Effector memory CD4-positive, alpha-beta T cell (primary cell): ENCODE data around the gene TJP3.
"Not testable (repeated sequence)": the region's sequence is repeated elsewhere in the genome, so short reads cannot be mapped to it uniquely, and the experiment has no call there.

Source experiments
- DNase-seq, 3 donors: peaks; one replicate each; pipeline ENCODE4 v3.0.0-alpha.2; 2020
- H3K27ac ChIP-seq: 2 replicates; pipeline ENCODE4 v1.7.0; 2013; ENCODE audit warnings: mild to moderate bottlenecking, low read length, moderate library complexity; ENCODE audit not compliant: insufficient read depth, poor library complexity, severe bottlenecking
- H3K27me3 ChIP-seq: replicated peaks from 2 replicates; pipeline ENCODE4 v1.7.0; 2013; ENCODE audit warnings: mild to moderate bottlenecking, low read length; ENCODE audit not compliant: insufficient read depth, control insufficient read depth, poor library complexity, severe bottlenecking
- H3K36me3 ChIP-seq: 2 replicates; pipeline ENCODE4 v1.7.0; 2013; ENCODE audit warnings: mild to moderate bottlenecking, low read length, moderate library complexity; ENCODE audit not compliant: control insufficient read depth, insufficient read depth
- H3K4me1 ChIP-seq: 2 replicates; pipeline ENCODE4 v1.7.0; 2013; ENCODE audit warnings: low read length, mild to moderate bottlenecking; ENCODE audit not compliant: control insufficient read depth, insufficient read depth, poor library complexity, severe bottlenecking
- H3K4me3 ChIP-seq: 2 replicates; pipeline ENCODE4 v1.7.0; 2013; ENCODE audit warnings: low read length, low read depth, mild to moderate bottlenecking; ENCODE audit not compliant: insufficient read depth, poor library complexity, severe bottlenecking
- H3K9me3 ChIP-seq: 2 replicates; pipeline ENCODE4 v1.7.0; 2013; ENCODE audit warnings: mild to moderate bottlenecking, low read length, moderate library complexity; ENCODE audit not compliant: control insufficient read depth

Gene TJP3

DNA sequence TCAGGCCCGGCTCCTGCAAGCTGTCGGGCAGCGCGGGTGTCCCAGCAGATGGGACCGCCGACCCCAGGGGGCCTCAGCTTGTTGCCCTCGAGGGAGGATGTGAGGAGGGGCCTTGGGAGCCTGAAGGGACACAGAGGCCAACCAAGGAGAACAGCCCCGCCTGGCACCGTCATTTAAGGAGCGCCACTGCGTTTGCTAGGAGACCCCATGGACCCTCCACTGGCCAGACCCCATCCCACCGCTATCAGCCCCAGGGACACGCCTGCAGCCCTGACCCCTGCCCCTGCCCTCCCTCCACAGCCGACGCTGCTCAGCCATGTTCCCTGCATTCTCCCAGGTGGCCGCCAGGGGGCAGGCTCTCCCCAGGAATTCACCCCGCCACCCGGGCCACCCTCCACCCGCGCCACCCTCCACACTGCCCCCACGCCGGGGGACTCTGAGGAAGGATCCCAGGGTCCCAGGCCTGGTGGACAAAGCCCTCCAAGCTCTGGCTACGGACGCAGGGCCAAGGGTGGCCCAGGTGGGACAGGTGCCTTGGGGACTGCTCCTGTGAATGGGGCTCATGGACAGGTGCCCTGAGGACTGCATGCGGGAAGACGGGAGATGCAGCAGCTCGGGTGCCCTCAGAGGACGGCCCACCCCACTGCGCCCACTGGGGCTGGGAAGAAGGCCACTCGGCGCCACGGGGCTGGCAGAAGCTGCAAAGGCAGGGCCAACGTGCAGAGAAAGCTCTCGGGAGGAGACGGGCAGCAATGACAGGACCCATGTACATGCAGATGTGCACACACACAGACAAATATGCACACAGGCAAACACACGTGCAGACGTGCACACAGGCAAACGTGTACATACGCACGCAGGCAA is 42.3 kb upstream of the TJP3 start:
- Histone ChIP-seq H3K9me3 (no peaks in the 10 kb centered on the region), H3K27ac (no peak overlapping the region), H3K4me3 (no peak overlapping the region), H3K4me1 (peaks cover 9% of the 10 kb centered on the region), H3K27me3 (no peaks in the 10 kb centered on the region), H3K36me3 (peaks cover 14% of the 10 kb centered on the region)
- DNase-seq = peak; percentile 49 to 67 (median 60)

DNA sequence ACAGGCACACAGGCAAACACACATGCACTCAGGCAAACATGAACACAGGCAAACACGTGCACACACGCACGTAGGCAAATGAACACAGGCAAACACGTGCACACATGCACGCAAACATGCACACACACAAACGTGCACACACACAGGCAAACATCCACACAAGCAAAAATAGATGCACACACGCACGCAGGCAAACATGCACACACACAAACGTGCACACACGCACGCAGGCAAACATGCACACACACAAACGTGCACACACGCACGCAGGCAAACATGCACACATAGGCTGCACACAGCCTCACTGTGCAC is 41.7 kb upstream of the TJP3 start:
- not testable (repeated sequence) for DNase-seq, H3K4me3 ChIP-seq, H3K27ac ChIP-seq, H3K9me3 ChIP-seq, H3K27me3 ChIP-seq
- Histone ChIP-seq H3K4me1 (peaks cover 15% of the 10 kb centered on the region), H3K36me3 (peaks cover 14% of the 10 kb centered on the region)

DNA sequence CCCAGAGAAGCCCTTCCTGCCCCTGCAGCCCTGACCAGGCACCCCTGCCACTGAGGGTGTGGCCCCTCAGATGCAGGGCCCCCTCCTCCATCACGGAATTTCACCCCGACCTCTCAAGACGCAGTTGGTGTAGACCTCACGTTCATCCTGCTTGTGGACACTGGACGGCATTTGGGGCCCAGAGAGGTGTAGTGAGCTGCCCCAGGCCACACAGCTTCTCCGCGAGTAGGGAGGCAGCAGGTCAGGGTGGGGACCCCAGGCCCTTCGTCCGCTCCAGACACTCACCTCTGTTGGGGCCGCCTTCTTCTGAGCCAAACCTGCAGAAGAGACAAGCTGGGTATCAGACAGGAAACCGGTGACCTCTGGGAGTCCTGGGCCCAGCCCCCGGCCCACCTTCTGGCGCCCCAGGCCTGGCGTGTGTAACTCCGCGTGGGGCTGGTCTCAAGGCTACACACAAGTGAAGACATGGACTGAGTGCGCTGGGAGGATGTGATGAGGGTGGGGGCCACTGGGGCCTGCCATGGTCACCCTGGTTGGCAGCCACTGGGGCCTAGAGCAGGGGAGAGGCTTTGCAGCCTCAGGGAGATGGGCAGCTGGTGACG is 41.0 kb upstream of the TJP3 start:
- DNase-seq = no peak
- peaks cover 14% of the 10 kb centered on the region for H3K36me3 ChIP-seq
- H3K27me3 ChIP-seq = no peaks in the 10 kb centered on the region
- H3K4me3 ChIP-seq = no peak overlapping the region
- no peak overlapping the region for H3K27ac ChIP-seq
- peaks cover 17% of the 10 kb centered on the region for H3K4me1 ChIP-seq
- H3K9me3 ChIP-seq = no peaks in the 10 kb centered on the region

DNA sequence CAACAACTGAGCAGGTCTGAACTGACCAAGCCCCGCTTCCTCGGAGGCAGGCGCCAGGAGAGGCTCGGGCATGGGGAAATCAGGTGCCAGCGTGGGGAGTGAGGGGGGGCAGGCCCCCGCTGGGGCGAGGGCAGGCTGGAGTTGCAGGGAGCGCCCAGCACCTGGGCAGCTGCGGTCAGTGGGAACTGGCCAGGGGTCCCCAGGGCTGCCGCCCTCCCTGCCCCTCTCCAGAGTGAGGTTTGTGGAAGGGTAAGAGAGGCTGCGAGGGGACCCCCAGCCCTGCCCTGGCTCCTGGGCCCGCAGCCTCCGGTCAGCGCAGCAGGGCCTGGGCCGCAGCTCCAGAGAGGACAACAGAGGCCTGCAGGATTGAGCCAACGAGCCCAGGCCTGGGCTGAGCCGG is 40.4 kb upstream of the TJP3 start:
- Histone ChIP-seq H3K9me3 (no peaks in the 10 kb centered on the region), H3K4me3 (no peak overlapping the region), H3K27ac (no peak overlapping the region), H3K27me3 (no peaks in the 10 kb centered on the region), H3K4me1 (peaks cover 17% of the 10 kb centered on the region), H3K36me3 (peaks cover 14% of the 10 kb centered on the region)
- no peak for DNase-seq

DNA sequence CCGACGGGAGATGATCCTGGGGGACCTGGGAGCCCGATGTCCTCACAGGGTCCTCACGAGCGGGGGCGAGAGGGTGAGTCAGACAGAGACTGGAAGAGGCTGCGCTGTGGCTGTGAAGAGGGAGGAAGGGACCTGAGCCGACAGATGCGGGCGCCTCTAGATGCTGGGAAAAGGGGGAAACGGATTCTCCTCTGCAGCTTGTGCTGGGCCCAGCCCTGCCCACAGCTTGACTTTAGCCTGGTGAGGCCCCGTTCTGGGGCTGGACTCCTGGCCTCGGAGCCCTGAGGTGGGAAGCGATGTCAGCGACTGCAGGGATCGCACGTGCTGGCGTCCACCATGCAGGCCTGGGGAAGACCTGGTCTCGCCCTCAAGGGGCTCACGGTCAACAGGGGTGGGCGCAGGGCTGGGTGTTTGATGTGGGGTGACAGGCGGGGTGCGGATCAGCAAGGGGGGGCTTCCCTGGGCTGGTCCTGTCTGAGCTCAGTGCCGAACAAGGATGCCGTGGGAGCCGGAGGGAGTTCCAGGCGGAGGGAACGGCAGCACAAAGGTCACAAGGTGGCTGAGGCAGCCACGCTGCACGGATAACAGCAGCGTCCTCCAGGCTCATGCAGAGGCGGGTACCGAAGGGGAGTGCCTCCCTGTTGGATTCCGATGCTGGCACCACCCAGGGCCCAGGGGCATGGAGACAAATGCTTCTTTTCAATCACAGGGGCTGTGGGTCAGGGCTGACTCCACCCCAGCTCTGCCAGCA is 39.7 kb upstream of the TJP3 start:
- Histone ChIP-seq H3K27me3 (no peaks in the 10 kb centered on the region), H3K4me1 (peaks cover 17% of the 10 kb centered on the region), H3K36me3 (peaks cover 10% of the 10 kb centered on the region), H3K27ac (no peak overlapping the region), H3K9me3 (no peaks in the 10 kb centered on the region), H3K4me3 (no peak overlapping the region)
- DNase-seq = no peak

DNA sequence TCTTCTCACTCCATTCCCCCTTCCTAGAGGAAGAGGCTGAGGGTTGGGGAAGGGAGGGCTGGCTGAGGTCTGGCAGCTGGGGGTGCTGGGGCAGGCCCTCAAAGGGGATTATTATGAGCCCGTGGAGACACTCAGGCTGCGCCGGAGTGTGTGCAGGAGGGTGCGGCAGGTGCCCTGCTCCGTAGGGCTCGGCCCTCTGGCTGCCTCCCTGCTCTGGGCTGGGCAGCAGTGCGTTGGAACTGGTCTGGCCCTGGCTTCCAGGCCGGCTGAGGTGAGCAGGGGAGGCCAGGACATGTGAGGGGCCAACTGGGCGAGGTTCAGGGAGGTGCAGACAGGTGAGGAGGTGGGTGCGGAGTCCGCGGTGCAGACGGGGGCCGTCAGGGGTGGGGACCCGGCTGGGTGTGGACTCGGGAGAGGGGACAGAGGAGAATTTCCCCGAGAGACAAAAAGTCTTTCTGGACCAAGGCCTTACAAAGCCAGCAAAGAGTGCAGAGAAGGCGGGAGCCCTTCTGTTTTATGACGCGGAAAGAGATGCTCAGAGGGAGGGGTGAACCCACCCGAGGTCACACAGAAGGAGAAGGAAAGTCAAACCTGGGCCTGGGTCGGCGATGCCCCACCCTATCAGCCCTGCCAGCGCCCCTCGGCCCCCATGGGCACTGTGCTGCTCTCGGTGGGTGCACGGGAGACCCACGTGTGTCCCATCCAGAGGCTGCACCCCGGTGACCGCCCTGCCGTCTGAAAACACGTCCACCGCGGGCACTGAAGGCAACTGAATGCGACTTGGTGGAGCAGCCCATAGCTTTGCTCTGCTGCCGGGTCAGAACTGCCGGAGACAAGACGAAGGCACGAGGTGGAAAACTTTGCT is 38.9 kb upstream of the TJP3 start:
- Histone ChIP-seq H3K9me3 (no peaks in the 10 kb centered on the region), H3K4me1 (peaks cover 17% of the 10 kb centered on the region), H3K36me3 (peaks cover 3% of the 10 kb centered on the region), H3K27ac (no peak overlapping the region), H3K27me3 (no peaks in the 10 kb centered on the region), H3K4me3 (no peak overlapping the region)
- no peak for DNase-seq

DNA sequence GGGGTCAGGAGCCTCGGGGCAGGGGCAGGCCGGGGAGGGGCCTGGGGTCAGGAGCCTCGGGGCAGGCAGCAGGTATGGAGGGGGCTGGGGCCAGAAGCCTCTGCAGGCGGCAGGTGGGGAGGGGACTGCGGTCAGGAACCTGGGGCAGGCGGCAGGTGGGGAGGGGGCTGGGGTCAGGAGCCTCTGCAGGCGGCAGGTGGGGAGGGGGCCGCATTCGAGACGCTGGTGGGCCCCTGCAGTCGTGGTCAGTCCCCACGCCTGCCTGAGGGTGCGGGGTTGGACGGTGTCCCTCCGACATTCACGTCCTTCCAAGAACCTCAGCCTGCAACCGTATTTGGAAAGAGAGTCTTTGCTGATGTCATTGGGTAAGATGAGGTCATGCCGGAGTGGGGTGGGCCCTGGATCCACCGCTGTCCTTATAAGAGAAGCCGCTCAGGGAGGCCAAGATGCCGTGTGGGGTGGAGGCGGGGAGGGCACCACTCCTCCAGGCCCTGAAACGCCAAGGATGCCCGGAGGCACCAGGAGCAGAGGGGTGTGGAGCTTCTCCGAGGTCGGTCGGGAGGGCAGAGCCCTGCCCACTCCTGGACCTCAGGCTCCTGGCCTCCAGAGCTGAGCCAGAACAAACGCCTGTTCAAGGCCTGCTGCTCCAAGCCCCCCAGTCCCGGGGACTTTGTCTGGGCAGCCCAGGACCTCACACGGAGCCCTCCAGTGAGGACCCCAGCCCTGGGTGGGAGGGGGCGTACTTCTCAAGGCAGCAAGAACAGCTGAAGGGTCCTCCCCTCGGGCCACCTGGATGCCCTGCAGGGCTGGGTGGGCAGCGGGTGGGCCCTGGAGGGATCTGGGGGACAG is 38.0 kb upstream of the TJP3 start:
- Histone ChIP-seq H3K4me3 (no peak overlapping the region), H3K36me3 (no peaks in the 10 kb centered on the region), H3K27ac (no peak overlapping the region), H3K4me1 (peaks cover 17% of the 10 kb centered on the region), H3K9me3 (no peaks in the 10 kb centered on the region), H3K27me3 (no peaks in the 10 kb centered on the region)
- DNase-seq = no peak

DNA sequence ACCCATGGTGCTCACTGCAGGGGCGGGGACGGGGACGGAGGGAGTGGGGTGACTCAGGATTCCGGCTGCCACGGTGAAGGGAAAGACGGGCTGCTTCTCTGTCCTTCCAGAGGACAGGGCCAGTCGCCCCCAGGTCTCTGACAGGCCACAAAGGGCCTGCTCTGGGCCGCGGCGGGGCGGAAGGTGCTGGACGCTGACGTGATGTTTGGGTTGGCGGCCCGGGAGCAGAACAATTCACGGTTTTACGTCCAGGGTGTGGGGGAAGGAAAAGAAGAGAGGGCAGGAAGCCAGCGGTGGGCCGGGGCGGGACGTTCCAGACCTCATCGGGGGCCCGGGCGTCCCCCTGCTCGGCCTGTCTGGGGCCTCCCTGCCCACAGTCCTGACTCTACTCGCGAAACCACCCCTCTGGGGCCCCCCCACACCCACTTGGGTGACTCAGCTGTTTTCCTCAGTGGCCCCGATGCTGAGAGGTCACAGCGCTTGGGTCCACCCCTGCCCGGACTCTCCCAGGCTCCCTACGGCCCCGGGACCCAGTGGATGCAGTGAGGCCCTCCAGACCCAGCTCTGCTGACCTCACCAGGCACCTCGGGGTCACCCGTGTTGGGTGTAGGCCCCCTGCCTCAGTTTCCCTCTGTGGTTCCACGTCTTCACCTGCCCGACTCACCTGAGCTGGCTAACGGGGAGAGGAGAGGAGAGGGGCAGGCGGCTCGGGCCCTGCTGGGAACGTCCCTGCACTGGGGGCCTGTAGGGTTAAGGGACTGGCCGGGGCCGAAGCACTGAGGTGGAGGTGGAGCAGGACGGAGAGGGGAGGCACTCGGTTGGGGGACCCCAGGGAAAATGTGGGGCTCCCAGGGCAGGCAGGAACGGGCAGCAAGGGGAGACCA is 37.1 kb upstream of the TJP3 start:
- Histone ChIP-seq H3K4me1 (peaks cover 12% of the 10 kb centered on the region), H3K9me3 (no peaks in the 10 kb centered on the region), H3K36me3 (no peaks in the 10 kb centered on the region), H3K4me3 (no peak overlapping the region), H3K27ac (no peak overlapping the region), H3K27me3 (no peaks in the 10 kb centered on the region)
- DNase-seq = no peak
